DMS79 treated with DMSO at 0.1 percent for 48 hours (cell line): ENCODE results near the gene TGIF1.
"Not testable (repeated sequence)": the region's sequence is repeated elsewhere in the genome, so short reads cannot be mapped to it uniquely, and the experiment has no call there.

Source experiments
- DNase-seq: peaks from one replicate; lab custom pipeline; 2025; lab: John Stamatoyannopoulos, UW

The TGIF1 gene

GRCh38 chr18:3450012-3450798 is at the start of gene TGIF1:
Gene TGIF1 (plus strand): TSS chr18:3450172. CDS start chr18:3450490, 318 bp downstream.
- DNase-seq, result peak; percentile 92

DNA sequence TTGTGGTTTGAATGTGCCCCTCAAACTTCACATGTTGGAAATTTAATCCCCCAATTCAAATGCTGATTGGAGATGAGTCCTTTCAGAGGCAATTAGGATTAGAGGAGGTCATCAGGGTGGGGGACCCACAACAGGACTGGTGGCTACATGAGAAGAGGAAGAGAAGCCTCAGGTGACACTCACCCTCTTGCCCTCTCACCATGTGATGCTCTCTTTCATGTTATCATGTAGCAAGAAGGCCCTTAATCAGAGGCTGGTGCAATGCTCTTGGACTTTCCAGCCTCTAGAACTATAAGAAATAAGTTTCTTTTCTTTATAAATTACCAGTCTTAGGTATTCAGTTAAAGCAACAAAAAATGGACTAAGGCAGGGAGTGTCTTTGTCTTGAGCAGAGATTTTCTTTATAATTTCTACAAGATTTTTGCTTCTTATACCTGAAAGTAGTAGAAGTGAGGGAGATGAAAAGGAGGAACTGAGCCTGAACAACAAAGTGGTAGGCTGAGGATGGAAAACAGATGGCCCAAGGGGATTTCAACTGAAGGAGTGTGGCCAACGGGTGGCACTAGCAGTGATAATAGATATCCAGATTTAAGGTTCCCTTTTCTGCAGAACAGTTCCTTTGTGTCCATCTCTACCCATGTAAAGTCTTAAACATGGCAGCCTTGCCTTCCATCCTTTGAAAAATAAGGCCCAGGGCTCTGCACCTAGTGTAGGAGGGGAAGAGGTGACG is 49.2 kb upstream of the TGIF1 start:
- no peak for DNase-seq

DNA sequence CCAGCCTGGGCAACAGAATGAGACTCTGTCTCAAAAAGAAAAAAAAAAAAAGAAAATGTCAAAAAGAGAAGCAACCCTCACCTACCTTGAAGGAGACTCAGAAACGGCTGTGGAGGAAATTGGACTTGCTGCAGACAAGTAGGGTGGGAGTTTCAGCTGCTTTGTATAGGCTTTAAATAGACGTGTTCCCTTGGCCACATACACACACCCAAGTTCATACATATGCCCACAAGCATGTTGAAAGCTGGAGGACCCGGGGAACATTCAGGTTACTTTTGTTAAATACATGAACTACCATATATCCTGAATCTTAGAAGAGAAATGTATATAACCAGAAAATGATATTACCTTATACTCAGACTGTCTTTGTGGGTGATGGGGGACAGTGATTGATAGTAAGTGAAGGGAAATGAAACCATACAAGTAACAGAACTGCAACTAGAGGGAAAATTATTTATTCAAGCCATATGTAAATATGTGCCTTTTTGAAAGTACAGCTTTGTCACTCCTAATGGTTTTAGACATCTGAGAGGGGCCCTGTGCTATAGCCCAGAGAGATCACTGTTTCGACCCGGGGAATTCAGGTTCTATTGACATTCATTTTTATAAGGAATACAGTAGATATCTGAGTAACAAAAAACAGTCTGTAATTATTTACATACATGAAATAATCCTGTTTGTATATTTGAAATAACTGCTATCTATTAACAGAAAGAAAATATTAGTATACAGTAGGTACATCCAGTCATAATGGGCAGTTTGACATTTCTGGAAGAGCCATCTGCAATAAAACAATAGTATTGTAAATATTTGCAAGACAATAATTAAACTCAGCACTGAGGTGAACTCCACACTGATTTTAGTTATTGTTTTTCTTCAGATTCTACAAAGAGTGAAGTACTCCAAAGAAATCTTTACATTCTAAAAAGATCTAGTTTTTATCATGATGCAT is 48.0 kb upstream of the TGIF1 start:
- DNase-seq, result no peak

GRCh38 chr18:3402982-3403451 is 47.0 kb upstream of the TGIF1 start:
- DNase-seq, result no peak

DNA sequence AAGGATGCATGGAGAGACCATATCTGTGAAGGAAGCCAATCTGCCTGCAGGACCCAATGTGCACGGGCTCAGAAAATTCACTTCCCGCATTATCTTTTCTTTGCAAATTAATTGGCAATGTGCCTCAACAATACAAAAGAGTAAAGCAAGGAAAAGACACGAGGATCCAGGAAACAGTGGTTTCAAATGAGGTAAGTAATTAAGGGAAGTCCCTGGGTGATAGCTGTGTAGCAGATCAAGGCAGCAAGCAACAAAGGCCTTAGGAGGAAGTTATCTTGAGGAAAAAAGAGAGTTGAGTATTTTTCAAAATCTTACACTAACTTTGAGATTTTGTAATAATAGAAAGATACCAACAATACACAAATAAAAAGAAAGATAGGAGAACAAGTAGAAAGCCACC is 44.3 kb upstream of the TGIF1 start:
- no peak for DNase-seq

GRCh38 chr18:3408107-3408506 is 41.9 kb upstream of the TGIF1 start:
- no peak for DNase-seq

DNA sequence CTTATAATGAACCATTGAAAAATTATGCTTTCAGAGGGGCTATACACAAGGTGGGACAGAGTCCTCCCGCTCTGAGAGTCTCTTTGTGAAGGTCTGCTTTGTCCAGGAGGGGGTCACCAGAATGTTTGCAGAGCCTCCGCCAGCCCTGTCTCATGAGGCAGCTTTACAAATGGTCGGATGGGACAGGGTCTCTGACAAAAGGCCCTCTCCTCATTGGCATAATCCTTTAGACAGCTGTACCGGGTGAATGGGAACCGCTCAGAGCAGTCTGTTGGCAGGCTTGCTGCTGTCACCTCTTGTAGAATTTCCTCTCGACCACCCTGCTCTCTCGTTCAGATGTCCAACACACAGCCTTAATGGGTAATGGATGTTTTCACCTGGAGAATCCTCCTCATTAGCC is 40.2 kb upstream of the TGIF1 start:
- no peak for DNase-seq

- no peak for DNase-seq
Measured at GRCh38 chr18:3410273-3410672, 39.7 kb upstream of the TGIF1 start.

- not testable (repeated sequence) for DNase-seq
Measured at GRCh38 chr18:3410876-3411275, 39.1 kb upstream of the TGIF1 start.

DNA sequence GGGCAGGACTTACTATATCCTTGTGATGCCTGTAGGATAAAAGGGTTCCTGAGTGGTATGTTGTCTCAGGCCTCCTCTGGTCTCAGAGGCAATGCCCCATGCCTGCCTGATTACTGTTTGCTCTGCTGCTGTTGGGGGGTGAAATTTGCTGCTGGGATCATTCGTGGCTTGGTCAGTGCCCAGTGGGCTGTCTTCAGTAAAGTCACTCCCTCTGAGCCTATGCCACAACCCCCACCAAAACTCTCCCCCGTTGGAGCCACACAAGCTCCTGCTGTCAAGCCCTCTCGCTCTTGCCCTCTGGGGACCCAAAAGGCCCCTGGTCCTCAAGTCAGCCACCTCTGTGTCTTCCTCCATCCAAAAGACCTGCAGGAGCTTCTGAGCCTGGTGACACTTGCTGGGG is 38.6 kb upstream of the TGIF1 start:
- no peak for DNase-seq

GRCh38 chr18:3411854-3412268 is 38.1 kb upstream of the TGIF1 start:
- peak; percentile 82 for DNase-seq

- DNase-seq, result peak; percentile 85
Measured at GRCh38 chr18:3412528-3412927, 37.4 kb upstream of the TGIF1 start.

DNA sequence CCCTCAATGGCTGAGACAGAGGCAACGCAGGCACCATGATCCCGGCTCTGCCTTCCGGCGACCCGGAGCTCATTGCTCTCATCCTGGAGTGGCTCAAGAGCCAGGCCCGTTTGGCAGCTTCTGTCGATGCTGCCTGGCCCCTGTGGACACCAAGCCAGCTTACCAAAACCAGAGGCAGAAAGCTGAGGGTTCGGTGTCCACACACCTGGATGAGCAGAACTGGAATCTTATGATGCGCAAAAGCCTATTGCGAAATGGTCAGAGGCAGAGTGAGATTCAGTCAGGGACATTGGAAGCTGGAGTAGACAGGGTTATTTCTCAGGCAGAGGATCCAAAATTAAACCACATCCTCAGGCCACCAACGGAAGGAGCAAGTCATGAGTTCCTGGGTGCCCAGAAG is 34.9 kb upstream of the TGIF1 start:
- DNase-seq, result no peak

DNA sequence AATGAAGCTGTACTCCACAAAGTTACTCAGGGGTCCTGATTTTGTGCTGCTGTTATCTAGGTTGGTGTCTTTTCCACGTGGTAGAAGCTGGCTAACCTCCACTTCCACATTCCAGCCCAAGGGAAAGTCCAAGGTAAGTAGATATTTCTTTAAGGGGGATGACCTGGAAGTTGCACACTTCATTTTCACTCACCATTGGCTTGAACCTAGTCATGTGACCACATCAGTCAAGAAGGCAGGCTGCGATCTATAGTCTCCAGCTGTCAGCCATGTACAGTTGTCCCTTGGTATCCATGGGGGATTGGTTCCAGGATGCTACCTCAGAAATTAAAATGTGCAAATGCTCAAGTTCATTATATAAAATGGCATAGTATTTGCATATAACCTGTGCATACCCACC is 31.9 kb upstream of the TGIF1 start:
- no peak for DNase-seq

- no peak for DNase-seq
Measured at GRCh38 chr18:3420919-3421279, 29.1 kb upstream of the TGIF1 start.

GRCh38 chr18:3422905-3423304 is 27.1 kb upstream of the TGIF1 start:
- no peak for DNase-seq

DNA sequence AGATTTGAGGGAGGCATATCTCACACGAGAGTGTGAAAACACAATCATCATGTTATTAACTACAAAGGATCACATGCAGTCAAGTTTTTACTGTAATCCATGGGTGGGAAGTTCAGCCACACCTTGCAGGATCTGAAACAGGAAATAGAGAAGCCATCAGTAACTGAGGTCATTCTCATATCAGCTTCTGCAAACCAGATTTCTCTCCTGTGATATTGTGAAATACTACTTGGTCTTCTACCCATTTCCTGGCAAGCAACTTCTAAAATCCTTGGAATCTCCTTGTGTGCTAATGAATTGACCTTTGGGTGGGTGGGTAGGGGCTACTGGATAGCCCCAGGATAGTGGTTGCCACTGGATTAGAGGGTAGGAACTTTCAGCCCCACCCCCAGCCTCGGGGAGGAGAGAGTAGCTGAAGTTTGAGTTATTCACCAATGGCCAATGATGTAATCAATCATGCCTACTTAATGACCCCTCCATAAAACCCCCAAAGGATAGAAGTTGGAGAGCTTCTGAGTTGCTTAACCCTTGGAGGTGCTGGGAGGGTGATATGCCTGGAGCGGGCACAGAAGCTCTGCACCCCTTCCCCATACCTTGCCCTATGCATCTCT is 25.6 kb upstream of the TGIF1 start:
- DNase-seq, result no peak

- no peak for DNase-seq
Measured at GRCh38 chr18:3425030-3425429, 24.9 kb upstream of the TGIF1 start.

DNA sequence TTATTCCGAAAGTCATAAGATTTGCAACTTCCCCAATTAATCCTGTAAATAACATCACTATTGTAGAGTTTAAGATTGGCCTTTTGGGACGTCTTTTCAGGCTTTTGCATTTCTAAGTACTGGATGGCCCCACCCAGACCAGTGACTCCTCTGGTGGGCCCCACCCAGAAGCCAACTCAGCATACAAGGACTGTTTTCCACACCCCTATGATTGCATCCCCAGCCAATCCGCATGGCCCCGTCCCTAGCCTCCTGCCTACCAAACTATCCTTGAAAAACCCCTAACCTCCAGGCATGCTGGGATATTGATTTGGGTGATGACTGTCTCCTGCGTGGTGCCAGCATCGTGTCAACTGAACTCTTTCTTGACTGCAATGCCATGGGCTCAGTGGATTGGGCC is 24.5 kb upstream of the TGIF1 start:
- DNase-seq, result no peak

DNA sequence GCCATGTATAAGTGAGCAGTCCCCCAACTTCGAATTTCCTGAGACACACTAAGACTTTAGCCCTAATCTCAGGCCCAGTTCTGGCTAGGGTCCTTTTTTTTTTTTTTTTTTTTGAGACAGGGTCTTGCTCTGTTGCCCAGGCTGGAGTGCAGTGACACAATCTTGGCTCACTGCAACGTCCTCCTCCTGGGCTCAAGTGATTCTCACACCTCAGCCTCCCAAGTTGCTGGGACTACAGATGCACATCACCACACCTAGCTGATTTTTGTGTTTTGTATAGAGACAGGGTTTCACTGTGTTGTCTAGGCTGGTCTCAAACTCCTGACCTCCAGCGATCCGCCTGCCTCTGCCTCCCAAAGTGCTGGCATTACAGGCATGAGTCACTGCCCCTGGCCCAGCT is 23.9 kb upstream of the TGIF1 start:
- DNase-seq, result no peak

DNA sequence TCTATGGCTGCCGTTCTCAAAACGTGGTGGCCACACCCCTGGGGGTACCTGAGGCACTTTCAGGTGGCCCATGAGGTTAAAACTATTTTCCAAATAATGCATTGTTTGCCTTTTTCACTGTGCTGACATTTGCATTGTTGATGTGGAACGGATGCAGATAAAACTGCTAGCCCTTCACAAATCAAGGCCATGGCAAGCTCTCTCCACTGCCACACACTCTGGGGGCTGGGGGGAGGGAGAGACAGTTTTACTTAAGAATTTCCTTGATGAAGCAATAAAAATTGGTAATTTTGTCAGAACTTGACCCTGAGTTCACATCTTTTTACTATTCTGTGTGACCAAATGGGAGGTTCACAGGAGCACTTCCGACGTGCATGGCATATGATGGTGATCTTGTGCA is 22.0 kb upstream of the TGIF1 start:
- DNase-seq, result no peak

GRCh38 chr18:3429121-3429520 is 20.9 kb upstream of the TGIF1 start:
- no peak for DNase-seq
